ENCODE measurements around the gene SLC25A44. TPM values are rescaled to one million over a fixed set of nuclear protein-coding genes. Genes with fewer than 3 reads are reported as not detected.

SLC25A44 gene
- total and polyA plus RNA-seq, 2 of the 8 experiments (the other 6 are each of a cell fraction or from before 2014, with no cell fraction given) = 23.4 to 32.1 TPM

- FAIRE-seq = no peak
- H2BK20ac ChIP-seq (ENCODE audit: low read length) = no peak overlapping the region; the same call in 1 of the 2 replicates
- peak overlapping the region; percentile 40 for H3K4ac ChIP-seq (replicated peaks; ENCODE audit: insufficient read length, low read depth, low read length)
- H2BK120ac ChIP-seq (replicated peaks; ENCODE audit: low read depth, low read length) = peak overlapping the region; percentile 51
- peaks cover 3% of the 10 kb centered on the region; the same call in 1 of the 2 replicates for H3K23me2 ChIP-seq (ENCODE audit: low read depth, low read length)
- H3K27ac ChIP-seq (ENCODE audit: low read depth, low read length) = peak overlapping the region; percentile 17; the same call in 1 of the 2 replicates
- peak overlapping the region; percentile 26 for H3K18ac ChIP-seq (ENCODE audit: extremely low read depth, low read length)
- H3K4me2 ChIP-seq (ENCODE audit: insufficient read depth in 1 of 2, low read depth in 2 of 2, low read length in 2 of 2) = peak overlapping the region in 1 of 2 experiments; percentile 50; a peak in 2 of 4 replicates
- no peaks in the 10 kb centered on the region for H3K27me3 ChIP-seq (replicated peaks in 1 of 4; ENCODE audit: control insufficient read depth in 3 of 4, extremely low read depth in 1 of 4, insufficient read depth in 3 of 4, low read length in 3 of 4)
- H3K79me1 ChIP-seq (ENCODE audit: low read depth, low read length) = no peaks in the 10 kb centered on the region; the same call in 1 of the 2 replicates
- H4K5ac ChIP-seq (ENCODE audit: insufficient read length, low read depth, low read length) = peak overlapping the region; percentile 23
- H3K9ac ChIP-seq (replicated peaks in 1 of 4; ENCODE audit: extremely low read depth in 1 of 4, low read depth in 3 of 4, low read length in 3 of 4) = no peak overlapping the region
- H3K9me3 ChIP-seq (ENCODE audit: insufficient read depth in 2 of 2, low read depth in 1 of 2, low read length in 1 of 2) = no peaks in the 10 kb centered on the region
- H3K4me1 ChIP-seq (replicated peaks in 1 of 4; ENCODE audit: control insufficient read depth in 3 of 4, insufficient read depth in 4 of 4, low read length in 3 of 4) = peaks cover 23 to 37% (median 25%) of the 10 kb centered on the region in 4 experiments
- H2BK5ac ChIP-seq (ENCODE audit: low read depth, low read length) = peak overlapping the region; percentile 73; the same call in 1 of the 2 replicates
- no peak overlapping the region for H3K14ac ChIP-seq (ENCODE audit: insufficient read length)
- CTCF ChIA-PET (ENCODE audit: partially characterized antibody) = interaction anchor here (1.0 to 42.4 kb wide), 20 partner anchors 9 to 134 kb away, joined by 3 to 1994 read pairs (median 5); partner anchors contain the start of genes BGLAP, MEX3A, PAQR6 and PMF1
- no peaks in the 10 kb centered on the region for H3K36me3 ChIP-seq (ENCODE audit: control insufficient read depth in 2 of 4, insufficient read depth in 4 of 4, low read length in 3 of 4)
- H3K4me3 ChIP-seq (ENCODE audit: extremely low read depth in 1 of 4, insufficient read depth in 2 of 4, low read depth in 3 of 4, low read length in 4 of 4) = no peak overlapping the region
- peak overlapping the region; percentile 88 for H4K91ac ChIP-seq (replicated peaks; ENCODE audit: insufficient read length, low read length)
- no peaks in the 10 kb centered on the region for H4K20me1 ChIP-seq (replicated peaks in 1 of 2; ENCODE audit: control insufficient read depth in 1 of 2, insufficient read depth in 2 of 2, low read length in 2 of 2)
- peak overlapping the region; percentile 92; the same call in 1 of the 2 replicates for H2BK15ac ChIP-seq (ENCODE audit: low read length)
- no peaks in the 10 kb centered on the region for H3K79me2 ChIP-seq (ENCODE audit: control insufficient read depth in 1 of 2, insufficient read depth in 2 of 2, low read length in 2 of 2)
- H2AK5ac ChIP-seq (ENCODE audit: low read depth, low read length) = peak overlapping the region; percentile 76
- no peak overlapping the region for H2AFZ ChIP-seq (ENCODE audit: low read length)
- 72% methylated on average over 7 of the region's 9 CpGs; no CpG with 5 or more reads in 1 of the 2 experiments for WGBS, 2 experiments (ENCODE audit: extremely low coverage in 1 of 2, insufficient coverage in 1 of 2, insufficient read length in 1 of 2, insufficient replicate concordance in 2 of 2, low coverage in 1 of 2, low lambda C conversion rate in 2 of 2, missing lambda C conversion rate in 1 of 2)
- no peak for DNase-seq (ENCODE audit: low read depth in 1 of 2, low spot score in 2 of 2)
- H3K56ac ChIP-seq (replicated peaks; ENCODE audit: insufficient read length, low read depth, low read length) = no peak overlapping the region
- POLR2A ChIA-PET (ENCODE audit: partially characterized antibody) = interaction anchor here (0.9 to 8.5 kb wide), 9 partner anchors 26 to 101 kb away, joined by 3 to 64 read pairs (median 9); partner anchors contain the start of genes PAQR6, PMF1 and SLC25A44
- no peak overlapping the region; the same call in 1 of the 2 replicates for H4K8ac ChIP-seq (ENCODE audit: extremely low read depth, insufficient read depth, low read length)
- H3K23ac ChIP-seq (ENCODE audit: insufficient read length) = no peak overlapping the region
- H2BK12ac ChIP-seq (ENCODE audit: low read depth, low read length) = peak overlapping the region; percentile 92; the same call in 1 of the 2 replicates
- no peak for TF ChIP-seq MAFK (IDR thresholded peaks at IDR 0.05; ENCODE audit: low read depth, low read length)
- TF ChIP-seq EP300 (IDR thresholded peaks at IDR 0.05; ENCODE audit: borderline replicate concordance in 1 of 2, low read depth in 2 of 2, low read length in 2 of 2) = no peak
- no peak for TF ChIP-seq FOSL1 (IDR thresholded peaks at IDR 0.05; ENCODE audit: insufficient read depth, low read depth, low read length)
- no peak for TF ChIP-seq POLR2AphosphoS5 (IDR thresholded peaks at IDR 0.05; ENCODE audit: low read depth, low read length)
Measured at GRCh38 chr1:156146769-156147405, 47.0 kb upstream of the SLC25A44 start.
